GM10847 (cell line): Measurements from ENCODE around the gene FBXO42.

ENCODE experiments used
- POLR2A ChIP-seq: IDR thresholded peaks from 2 replicates; pipeline ENCODE4 v1.6.1; 2011; ENCODE audit not compliant: insufficient read length; ENCODE audit errors: extremely low read depth

The FBXO42 gene

DNA sequence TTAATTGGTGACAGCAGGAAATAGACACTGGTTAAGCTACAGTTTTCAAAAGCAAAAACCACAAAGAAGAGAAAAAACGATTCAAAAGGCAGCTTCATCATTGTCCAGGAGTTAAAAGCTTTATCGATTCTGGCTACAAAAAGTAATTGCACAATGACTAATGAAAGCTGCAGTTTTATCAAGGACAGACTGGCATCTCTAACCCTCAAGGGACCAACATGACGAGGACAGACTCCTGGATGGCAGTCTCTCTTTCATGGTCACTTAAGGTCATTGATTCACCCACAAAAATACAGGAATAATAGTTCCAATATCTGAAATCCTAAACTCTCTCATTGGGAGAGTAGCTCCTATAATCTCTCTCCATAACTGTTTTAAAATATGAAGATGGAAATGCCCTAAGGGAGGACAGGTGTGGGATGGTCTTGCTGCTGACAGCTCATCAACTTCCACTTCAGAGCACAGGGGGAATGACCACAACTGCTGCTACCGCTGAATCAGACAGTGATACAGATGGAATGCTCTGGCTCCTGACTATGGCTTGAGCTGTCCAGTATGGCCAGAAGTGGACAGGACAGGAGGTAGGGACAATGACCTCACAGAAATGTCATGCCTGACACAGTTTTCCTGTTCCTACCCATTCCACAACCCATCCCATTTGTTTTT is 97.9 kb downstream of the FBXO42 start:
- no peak for TF ChIP-seq POLR2A

GRCh38 chr1:16253332-16253922 is 98.9 kb downstream of the FBXO42 start:
- no peak for TF ChIP-seq POLR2A

- no peak for TF ChIP-seq POLR2A
Observed at GRCh38 chr1:16252912-16253311, 99.4 kb downstream of the FBXO42 start.

- TF ChIP-seq POLR2A, result no peak
Observed at GRCh38 chr1:16251381-16251780, 100.9 kb downstream of the FBXO42 start.

- no peak for TF ChIP-seq POLR2A
Observed at GRCh38 chr1:16250524-16251251, 101.6 kb downstream of the FBXO42 start.

DNA sequence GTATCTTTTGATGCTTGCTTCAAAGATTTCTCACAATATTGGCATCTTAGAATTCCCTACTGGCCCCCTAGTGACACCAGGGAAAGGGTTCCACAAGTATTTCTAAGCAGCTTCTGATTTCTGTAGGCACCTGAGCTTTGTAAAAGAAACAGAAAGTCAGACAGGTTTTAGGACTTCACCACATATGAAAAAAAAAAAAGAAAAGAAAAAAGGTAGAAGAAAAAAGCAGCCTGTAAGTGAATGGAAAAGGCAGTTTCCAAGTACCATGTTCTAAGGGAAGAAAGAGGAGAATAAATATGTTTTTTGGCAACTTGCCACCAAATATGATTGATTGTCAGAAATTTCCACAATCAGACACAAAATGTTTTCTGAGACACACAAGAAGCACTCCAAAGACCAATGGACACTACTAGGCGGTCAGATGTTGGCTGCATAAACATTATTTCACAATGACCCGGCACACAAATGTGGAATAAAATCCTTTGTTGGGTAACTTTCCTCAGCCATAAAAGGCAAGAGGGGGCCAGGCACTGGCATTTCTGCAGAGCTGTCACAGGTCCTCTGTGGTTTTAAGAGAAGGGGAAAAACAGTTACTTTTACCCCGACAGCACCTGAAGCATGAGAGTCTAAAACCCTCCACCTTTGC is 102.6 kb downstream of the FBXO42 start:
- TF ChIP-seq POLR2A, result no peak

DNA sequence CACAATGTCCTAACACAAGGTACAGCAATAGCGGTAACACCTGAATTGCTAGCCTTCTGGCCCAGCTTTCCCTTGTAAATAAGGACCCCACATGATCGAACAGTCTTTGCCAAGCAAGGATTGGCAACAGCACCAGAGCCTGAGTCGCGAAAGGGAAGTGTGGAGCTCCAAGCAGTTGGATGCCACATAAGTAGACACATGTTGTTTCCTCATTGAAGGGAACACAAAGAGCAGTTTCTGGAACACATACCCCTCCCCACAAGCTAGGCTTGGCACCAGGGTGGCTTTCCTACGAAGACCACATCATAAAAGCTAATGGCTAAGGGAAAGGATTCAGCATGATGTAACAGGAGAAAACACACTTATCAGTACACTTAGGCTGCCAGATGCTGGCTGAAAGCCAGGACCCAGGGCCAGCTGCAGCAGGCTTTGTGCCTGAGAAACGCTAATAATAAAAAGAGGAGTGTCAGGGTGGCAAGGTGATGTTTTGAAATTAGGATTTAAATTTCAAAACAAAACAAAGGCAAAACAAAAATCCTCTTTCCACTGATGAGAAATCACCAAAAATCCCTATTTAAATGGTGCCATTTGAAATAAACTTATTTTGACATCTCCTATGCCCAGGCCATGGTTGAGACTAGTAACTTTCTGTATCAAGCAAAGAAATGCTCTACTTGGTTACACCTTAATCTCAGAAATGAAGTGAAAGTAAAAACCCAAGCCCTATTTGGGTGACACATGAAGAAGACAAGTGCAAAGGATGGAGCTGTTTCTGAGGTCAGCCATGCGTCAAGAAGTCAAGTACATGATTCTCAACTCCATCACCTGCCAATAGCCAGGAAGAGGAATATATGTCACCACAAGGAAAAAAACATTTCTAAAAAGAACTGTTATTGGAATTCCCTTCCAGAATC is 103.4 kb downstream of the FBXO42 start:
- no peak for TF ChIP-seq POLR2A

GRCh38 chr1:16248007-16248436 is 104.3 kb downstream of the FBXO42 start:
- TF ChIP-seq POLR2A, result no peak

- no peak for TF ChIP-seq POLR2A
Observed at GRCh38 chr1:16247441-16247840, 104.8 kb downstream of the FBXO42 start.

GRCh38 chr1:16246961-16247360 is 105.3 kb downstream of the FBXO42 start:
- no peak for TF ChIP-seq POLR2A

DNA sequence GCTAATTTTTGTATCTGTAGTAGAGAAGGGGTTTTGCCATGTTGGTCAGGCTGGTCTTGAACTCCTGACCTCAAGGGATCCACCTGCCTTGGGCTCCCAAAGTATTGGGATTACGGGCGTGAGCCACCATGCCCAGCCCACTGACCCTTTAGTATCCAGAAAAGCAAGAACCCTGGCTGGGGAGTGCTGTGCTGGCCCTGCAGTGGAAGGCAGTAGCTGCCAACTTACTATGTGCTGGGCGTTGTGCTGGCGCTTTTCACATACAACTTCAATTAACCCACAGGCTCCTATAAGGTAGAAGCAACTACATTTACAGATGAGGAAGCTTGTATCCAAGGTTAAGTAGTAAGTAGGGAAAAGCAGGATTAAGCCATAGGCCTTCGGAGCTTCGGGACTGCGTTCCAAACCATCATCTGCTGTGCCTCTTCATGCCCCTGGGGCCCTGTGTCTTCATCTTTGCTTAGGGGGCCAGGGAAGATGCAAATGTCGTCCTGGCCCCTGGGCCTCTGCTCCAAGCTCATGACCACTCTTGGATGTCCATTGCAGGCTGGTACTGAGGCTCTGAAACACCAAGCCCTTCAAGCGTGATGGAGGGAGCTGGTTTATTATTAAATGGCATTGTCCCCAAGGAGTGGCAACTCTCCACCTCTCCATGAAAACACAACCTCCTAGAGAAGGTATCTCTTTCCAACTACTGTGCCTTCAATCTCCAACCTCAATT is 106.6 kb downstream of the FBXO42 start:
- TF ChIP-seq POLR2A, result no peak

GRCh38 chr1:16244650-16245285 is 107.5 kb downstream of the FBXO42 start:
- no peak for TF ChIP-seq POLR2A

DNA sequence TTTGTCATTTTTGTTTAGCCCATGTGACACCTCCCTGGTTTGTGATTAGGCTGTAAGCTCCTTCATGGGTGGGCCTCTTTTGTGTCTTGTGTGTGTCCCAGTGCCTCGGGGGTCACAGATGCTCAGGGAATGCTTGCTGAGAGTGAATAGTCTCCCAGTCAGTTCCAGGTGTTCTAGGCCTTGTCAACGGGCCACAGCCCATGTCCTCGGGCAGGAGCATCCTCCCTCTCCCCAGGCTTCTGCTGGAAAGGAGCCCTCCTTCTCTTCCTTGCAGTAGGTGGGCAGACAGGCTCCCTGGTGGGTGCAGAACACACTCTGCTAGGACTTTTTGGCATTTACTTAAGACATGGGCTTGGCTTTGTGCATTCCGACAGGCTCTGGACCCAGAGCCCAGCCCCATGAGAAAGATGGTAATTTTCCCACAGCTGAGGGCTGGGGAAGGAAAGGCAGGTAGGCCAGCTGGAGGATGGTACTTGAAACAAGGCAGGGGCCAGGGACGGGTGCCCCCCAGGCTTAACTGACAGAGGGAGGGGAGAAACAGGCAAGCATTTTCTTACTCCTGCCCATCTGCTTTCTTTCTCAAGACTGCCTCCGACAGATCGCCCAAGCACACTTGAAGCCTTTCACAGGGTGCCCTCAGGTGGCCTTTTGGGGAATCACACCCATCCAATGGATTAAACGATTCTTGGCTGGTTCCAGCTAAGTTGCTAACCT is 108.2 kb downstream of the FBXO42 start:
- TF ChIP-seq POLR2A, result no peak
